ENCODE measurements around the gene LHPP.

DNA sequence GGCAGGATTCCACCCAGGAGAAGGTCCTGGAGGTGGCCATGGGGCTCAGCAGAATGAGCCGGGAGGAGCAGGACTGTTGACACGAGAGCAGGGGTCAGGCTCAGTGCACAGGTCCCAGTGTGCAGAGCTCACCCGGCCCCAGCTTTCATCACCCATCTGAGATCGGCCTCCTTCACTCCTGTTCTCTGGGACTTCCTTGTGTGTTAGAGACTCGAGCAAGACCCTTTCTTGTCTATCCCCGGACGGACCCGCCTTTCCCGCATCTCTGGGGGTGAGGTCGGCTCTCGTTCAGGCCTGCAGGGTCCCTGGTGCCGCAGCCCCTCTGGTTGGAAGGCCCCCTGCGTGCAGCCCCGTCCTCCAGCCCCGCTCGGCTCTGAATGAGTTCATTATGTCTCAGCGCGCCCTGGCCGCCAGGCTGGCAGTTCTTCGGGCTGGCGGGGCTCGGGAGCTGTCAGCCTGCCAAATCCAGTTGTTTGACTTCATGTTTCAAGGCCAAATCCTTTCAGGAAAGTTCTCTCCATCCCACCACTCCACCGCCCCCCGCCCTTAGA is 127.9 kb downstream of the LHPP start:
- TF ChIP-seq, protein P1, sequence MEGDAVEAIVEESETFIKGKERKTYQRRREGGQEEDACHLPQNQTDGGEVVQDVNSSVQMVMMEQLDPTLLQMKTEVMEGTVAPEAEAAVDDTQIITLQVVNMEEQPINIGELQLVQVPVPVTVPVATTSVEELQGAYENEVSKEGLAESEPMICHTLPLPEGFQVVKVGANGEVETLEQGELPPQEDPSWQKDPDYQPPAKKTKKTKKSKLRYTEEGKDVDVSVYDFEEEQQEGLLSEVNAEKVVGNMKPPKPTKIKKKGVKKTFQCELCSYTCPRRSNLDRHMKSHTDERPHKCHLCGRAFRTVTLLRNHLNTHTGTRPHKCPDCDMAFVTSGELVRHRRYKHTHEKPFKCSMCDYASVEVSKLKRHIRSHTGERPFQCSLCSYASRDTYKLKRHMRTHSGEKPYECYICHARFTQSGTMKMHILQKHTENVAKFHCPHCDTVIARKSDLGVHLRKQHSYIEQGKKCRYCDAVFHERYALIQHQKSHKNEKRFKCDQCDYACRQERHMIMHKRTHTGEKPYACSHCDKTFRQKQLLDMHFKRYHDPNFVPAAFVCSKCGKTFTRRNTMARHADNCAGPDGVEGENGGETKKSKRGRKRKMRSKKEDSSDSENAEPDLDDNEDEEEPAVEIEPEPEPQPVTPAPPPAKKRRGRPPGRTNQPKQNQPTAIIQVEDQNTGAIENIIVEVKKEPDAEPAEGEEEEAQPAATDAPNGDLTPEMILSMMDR (IDR thresholded peaks at IDR 0.05; ENCODE audit: insufficient read depth, low read length): no peak
- TF ChIP-seq, protein P2, sequence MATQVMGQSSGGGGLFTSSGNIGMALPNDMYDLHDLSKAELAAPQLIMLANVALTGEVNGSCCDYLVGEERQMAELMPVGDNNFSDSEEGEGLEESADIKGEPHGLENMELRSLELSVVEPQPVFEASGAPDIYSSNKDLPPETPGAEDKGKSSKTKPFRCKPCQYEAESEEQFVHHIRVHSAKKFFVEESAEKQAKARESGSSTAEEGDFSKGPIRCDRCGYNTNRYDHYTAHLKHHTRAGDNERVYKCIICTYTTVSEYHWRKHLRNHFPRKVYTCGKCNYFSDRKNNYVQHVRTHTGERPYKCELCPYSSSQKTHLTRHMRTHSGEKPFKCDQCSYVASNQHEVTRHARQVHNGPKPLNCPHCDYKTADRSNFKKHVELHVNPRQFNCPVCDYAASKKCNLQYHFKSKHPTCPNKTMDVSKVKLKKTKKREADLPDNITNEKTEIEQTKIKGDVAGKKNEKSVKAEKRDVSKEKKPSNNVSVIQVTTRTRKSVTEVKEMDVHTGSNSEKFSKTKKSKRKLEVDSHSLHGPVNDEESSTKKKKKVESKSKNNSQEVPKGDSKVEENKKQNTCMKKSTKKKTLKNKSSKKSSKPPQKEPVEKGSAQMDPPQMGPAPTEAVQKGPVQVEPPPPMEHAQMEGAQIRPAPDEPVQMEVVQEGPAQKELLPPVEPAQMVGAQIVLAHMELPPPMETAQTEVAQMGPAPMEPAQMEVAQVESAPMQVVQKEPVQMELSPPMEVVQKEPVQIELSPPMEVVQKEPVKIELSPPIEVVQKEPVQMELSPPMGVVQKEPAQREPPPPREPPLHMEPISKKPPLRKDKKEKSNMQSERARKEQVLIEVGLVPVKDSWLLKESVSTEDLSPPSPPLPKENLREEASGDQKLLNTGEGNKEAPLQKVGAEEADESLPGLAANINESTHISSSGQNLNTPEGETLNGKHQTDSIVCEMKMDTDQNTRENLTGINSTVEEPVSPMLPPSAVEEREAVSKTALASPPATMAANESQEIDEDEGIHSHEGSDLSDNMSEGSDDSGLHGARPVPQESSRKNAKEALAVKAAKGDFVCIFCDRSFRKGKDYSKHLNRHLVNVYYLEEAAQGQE (IDR thresholded peaks at IDR 0.05; ENCODE audit: insufficient replicate concordance, low read depth): no peak
- no peak for TF ChIP-seq POLR2AphosphoS5 (IDR thresholded peaks at IDR 0.05; ENCODE audit: low read depth)
